SK-N-SH (cell line): ENCODE measurements around the gene VWA5B1. TPM values are rescaled to one million over a fixed set of nuclear protein-coding genes. Genes with fewer than 3 reads are reported as not detected.

Experiments
- CTCF ChIA-PET: fragments of 300-600, 350-600 bp; formaldehyde crosslinking; extraction: SDS; loops from one replicate; lab custom pipeline; 2021; lab: Yijun Ruan, JAX
- POLR2A ChIA-PET: fragments of 350-600 bp; sonication (Branson Sonifier 250); formaldehyde crosslinking; extraction: SDS; loops from one replicate; lab custom pipeline; 2020; ENCODE audit warnings: antibody characterized with exemption, inconsistent platforms; lab: Yijun Ruan, JAX
- DNase-seq: peaks from one replicate; pipeline ENCODE4 v3.0.0; 2012
- H2AFZ ChIP-seq: fragments of 200-600 bp; sonication (generic); 2 replicates; pipeline ENCODE4 v1.8.1; 2016; ENCODE audit warnings: antibody characterized with exemption, mild to moderate bottlenecking, low read depth
- H3F3A ChIP-seq: fragments of 200-600 bp; sonication (generic); replicated peaks from 2 replicates; pipeline ENCODE3; 2016; ENCODE audit warnings: antibody characterized with exemption, mild to moderate bottlenecking; ENCODE audit not compliant: insufficient read depth
- H3K27ac ChIP-seq, 2 experiments: fragments of 200-500 bp in 1 of 2; fragments of 200-600 bp in 1 of 2; sonication (Bioruptor generic) in 1 of 2; sonication (generic), shearing (Covaris generic) in 1 of 2; 2 replicates each; pipeline versions ENCODE4 v1.5.1 to v1.6.1; 2014 to 2016; ENCODE audit warnings: low read depth in 2 of 2, inconsistent platforms in 1 of 2, low read length in 1 of 2, mild to moderate bottlenecking in 1 of 2, mixed read lengths in 1 of 2
- H3K27me3 ChIP-seq: fragments of 200-600 bp; sonication (generic), shearing (Covaris generic); 2 replicates; pipeline ENCODE4 v1.6.1; 2016; ENCODE audit warnings: mixed run types; ENCODE audit not compliant: insufficient read depth
- H3K36me3 ChIP-seq, 2 experiments: fragments of 200-500 bp in 1 of 2; fragments of 200-600 bp in 1 of 2; sonication (Bioruptor generic) in 1 of 2; sonication (generic) in 1 of 2; replicated peaks in 1 of 2; 2 replicates each; pipeline versions ENCODE3 to v1.5.1; 2014 to 2016; ENCODE audit warnings: low read length in 1 of 2, mild to moderate bottlenecking in 1 of 2; ENCODE audit not compliant: insufficient read depth in 2 of 2, control insufficient read depth in 1 of 2
- H3K4me1 ChIP-seq, 2 experiments: fragments of 200-500 bp in 1 of 2; fragments of 200-600 bp in 1 of 2; sonication (Bioruptor generic) in 1 of 2; sonication (generic), shearing (Covaris generic) in 1 of 2; 2 replicates each; pipeline versions ENCODE4 v1.5.1 to v1.6.1; 2014 to 2016; ENCODE audit warnings: low read depth in 1 of 2, low read length in 1 of 2, mixed run types in 1 of 2; ENCODE audit not compliant: insufficient read depth in 2 of 2, control insufficient read depth in 1 of 2
- H3K4me2 ChIP-seq: fragments of 200-600 bp; sonication (generic), shearing (Covaris generic); 2 replicates; pipeline ENCODE4 v1.6.1; 2017; ENCODE audit warnings: mixed run types
- H3K4me3 ChIP-seq, 2 experiments: fragments of 200-500 bp in 1 of 2; fragments of 200-600 bp in 1 of 2; sonication (Bioruptor generic) in 1 of 2; sonication (generic), shearing (Covaris generic) in 1 of 2; 2 replicates each; pipeline versions ENCODE4 v1.5.1 to v1.8.1; 2014 to 2016; ENCODE audit warnings: low read depth in 2 of 2, inconsistent platforms in 1 of 2, low read length in 1 of 2, mild to moderate bottlenecking in 1 of 2, mixed read lengths in 1 of 2, moderate library complexity in 1 of 2
- H3K79me2 ChIP-seq: fragments of 200-600 bp; sonication (generic); 2 replicates; pipeline ENCODE4 v1.8.1; 2017; ENCODE audit warnings: mild to moderate bottlenecking; ENCODE audit not compliant: insufficient read depth
- H3K9ac ChIP-seq: fragments of 200-600 bp; sonication (generic); 2 replicates; pipeline ENCODE4 v1.6.1; 2017; ENCODE audit warnings: mixed run types
- H3K9me2 ChIP-seq: fragments of 200-600 bp; sonication (generic); 2 replicates; pipeline ENCODE4 v1.6.1; 2017; ENCODE audit warnings: mixed run types
- H3K9me3 ChIP-seq: fragments of 200-600 bp; sonication (generic); 2 replicates; pipeline ENCODE4 v1.6.1; 2017; ENCODE audit warnings: mixed run types, mild to moderate bottlenecking, moderate library complexity
- H4K20me1 ChIP-seq: fragments of 200-600 bp; sonication (generic); 2 replicates; pipeline ENCODE4 v1.6.1; 2017; ENCODE audit warnings: mild to moderate bottlenecking, mixed run types; ENCODE audit not compliant: insufficient read depth
- CHD2 ChIP-seq: fragments of 150-350 bp; IDR thresholded peaks from 2 replicates; pipeline ENCODE4 v1.6.1; 2018; ENCODE audit warnings: low read length; ENCODE audit not compliant: partially characterized antibody
- ELF1 ChIP-seq: IDR thresholded peaks from 2 replicates; pipeline ENCODE4 v1.4.0; 2012
- EP300 ChIP-seq, 2 experiments: IDR thresholded peaks; 2 replicates each; pipeline versions ENCODE4 v1.4.0 to v1.6.1; 2012; ENCODE audit warnings: borderline replicate concordance in 1 of 2, low read depth in 1 of 2, low read length in 1 of 2
- EZH2phosphoT487 ChIP-seq: fragments of 200-600 bp; sonication (generic); IDR thresholded peaks from 2 replicates; pipeline ENCODE4 v1.6.1; 2017; ENCODE audit warnings: low read depth, mixed run types, mild to moderate bottlenecking, antibody characterized with exemption, moderate library complexity, borderline replicate concordance
- GABPA ChIP-seq: IDR thresholded peaks from 2 replicates; pipeline ENCODE4 v1.4.0; 2012; ENCODE audit warnings: low read depth, mild to moderate bottlenecking
- JUND ChIP-seq: IDR thresholded peaks from 2 replicates; pipeline ENCODE4 v1.4.0; 2012
- MEF2A ChIP-seq: IDR thresholded peaks from 2 replicates; pipeline ENCODE4 v1.4.0; 2012; ENCODE audit warnings: low read depth, borderline replicate concordance
- MXI1 ChIP-seq: IDR thresholded peaks from 2 replicates; pipeline ENCODE4 v1.6.1; 2012; ENCODE audit warnings: mild to moderate bottlenecking, low read depth, low read length, improper control_type of control experiment
- POLR2AphosphoS5 ChIP-seq: IDR thresholded peaks from 2 replicates; pipeline ENCODE4 v1.6.1; 2012; ENCODE audit warnings: low read depth, low read length
- RAD21 ChIP-seq: IDR thresholded peaks from 2 replicates; pipeline ENCODE4 v1.6.1; 2012; ENCODE audit warnings: mild to moderate bottlenecking, low read length
- RCOR1 ChIP-seq: fragments of 150-350 bp; IDR thresholded peaks from 2 replicates; pipeline ENCODE4 v1.6.1; 2017; ENCODE audit warnings: antibody characterized with exemption, low read length
- RFX5 ChIP-seq: IDR thresholded peaks from 2 replicates; pipeline ENCODE4 v1.6.1; 2012; ENCODE audit warnings: mild to moderate bottlenecking, improper control_type of control experiment, low read length
- SIN3A ChIP-seq: IDR thresholded peaks from 2 replicates; pipeline ENCODE4 v1.6.1; 2012; ENCODE audit warnings: low read depth, mild to moderate bottlenecking, low read length, moderate library complexity, borderline replicate concordance
- TAF1 ChIP-seq: IDR thresholded peaks from 2 replicates; pipeline ENCODE4 v1.6.1; 2012; ENCODE audit warnings: low read depth, mild to moderate bottlenecking, low read length, moderate library complexity, borderline replicate concordance
- TEAD4 ChIP-seq: IDR thresholded peaks from 2 replicates; pipeline ENCODE4 v1.4.0; 2012; ENCODE audit warnings: mild to moderate bottlenecking, borderline replicate concordance; ENCODE audit not compliant: insufficient read depth
- WGBS: methylation state at CpG from one replicate; pipeline ENCODE4 v1.1.6; 2017; ENCODE audit warnings: low lambda C conversion rate; 5-methylcytosine and 5-hydroxymethylcytosine counted together
- polyA plus RNA-seq, 3 experiments: library from polyadenylated mRNA; depleted of rRNA; stranded (reverse); fragments of >200 nt; gene quantifications; 2 replicates each; pipeline ENCODE4 v1.2.3, GENCODE V29; 2012
- TF ChIP-seq, protein P1 (sequence below): IDR thresholded peaks from 2 replicates; pipeline ENCODE4 v1.4.0; 2012; ENCODE audit warnings: low read depth, borderline replicate concordance
- TF ChIP-seq, protein P2 (sequence below): fragments of 200-600 bp; sonication (generic); IDR thresholded peaks from 2 replicates; pipeline ENCODE4 v1.6.1; 2017; ENCODE audit warnings: antibody characterized with exemption, mild to moderate bottlenecking, moderate library complexity
- TF ChIP-seq, protein P3 (sequence below): fragments of 150-350 bp; IDR thresholded peaks from 2 replicates; pipeline ENCODE4 v1.6.1; 2017; ENCODE audit warnings: antibody characterized with exemption, low read length, low read depth, borderline replicate concordance

The VWA5B1 gene
- polyA plus RNA-seq, 1 of the 3 experiments (the other 2 are of a cell fraction) = not detected

DNA sequence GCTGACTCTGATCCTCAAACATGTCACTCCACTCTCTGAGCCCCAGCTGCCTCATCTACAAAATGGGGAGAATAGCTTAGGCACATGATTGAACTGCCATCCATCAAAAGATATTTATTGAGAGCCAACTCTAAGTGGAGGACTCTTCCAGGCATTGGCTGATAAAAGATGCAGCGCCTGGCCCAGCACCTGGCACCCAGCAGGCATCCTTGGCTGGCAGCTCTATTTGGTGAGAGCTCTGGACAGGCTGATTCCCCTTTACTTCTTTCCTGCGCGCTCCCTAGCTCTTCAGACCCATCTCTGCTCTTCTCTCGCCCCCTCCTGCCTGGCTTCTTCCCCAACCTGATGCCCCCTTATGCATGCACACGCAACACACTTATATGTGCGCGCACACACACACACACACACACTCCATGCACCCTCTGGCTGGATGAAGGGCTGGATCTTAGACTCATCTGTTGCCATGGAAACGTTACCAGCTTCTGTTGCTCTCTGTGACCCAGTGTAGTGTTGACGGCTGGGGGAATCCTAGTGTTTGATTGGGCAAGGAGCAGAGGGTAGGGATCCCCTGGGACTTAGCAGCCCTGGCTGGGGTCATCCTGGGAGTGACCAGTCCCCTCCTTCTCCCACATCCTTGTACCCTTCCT is 49.3 kb downstream of the VWA5B1 start:
- Histone ChIP-seq H3K9me2 (no peaks in the 10 kb centered on the region), H3K4me3 (no peak overlapping the region), H4K20me1 (no peaks in the 10 kb centered on the region), H3K27me3 (no peaks in the 10 kb centered on the region; the same call in 1 of the 2 replicates), H3F3A (no peaks in the 10 kb centered on the region), H2AFZ (no peak overlapping the region), H3K79me2 (no peaks in the 10 kb centered on the region), H3K9me3 (no peaks in the 10 kb centered on the region), H3K4me2 (no peak overlapping the region), H3K27ac (no peak overlapping the region), H3K9ac (no peak overlapping the region), H3K4me1 (peaks cover 0 to 30% of the 10 kb centered on the region in 2 experiments; a peak in 2 of 4 replicates), H3K36me3 (no peaks in the 10 kb centered on the region)
- DNase-seq = peak; percentile 78
- 54% methylated on average over 8 of the region's 9 CpGs for WGBS
- ChIA-PET POLR2A (no interaction called here), CTCF (interaction anchor here (0.8 to 1.4 kb wide), 5 partner anchors 9 to 145 kb away, joined by 3 to 6 read pairs (median 4); no protein-coding TSS in a partner anchor)
- TF ChIP-seq RFX5 (peak; percentile 94), EZH2phosphoT487 (no peak), RCOR1 (0 out of 2 replicates have a peak, but pooled peaks have one; percentile 34), CHD2 (no peak), ELF1 (no peak), JUND (no peak), RAD21 (peak; percentile 26; the same call in 1 of the 2 replicates), TAF1 (no peak), TEAD4 (no peak), GABPA (no peak), MEF2A (no peak), MXI1 (no peak), POLR2AphosphoS5 (no peak), SIN3A (no peak), EP300 (IDR thresholded peaks at IDR 0.05; ENCODE audit: borderline replicate concordance in 1 of 2, low read depth in 1 of 2, low read length in 1 of 2) (no peak)
- TF ChIP-seq, protein P1, sequence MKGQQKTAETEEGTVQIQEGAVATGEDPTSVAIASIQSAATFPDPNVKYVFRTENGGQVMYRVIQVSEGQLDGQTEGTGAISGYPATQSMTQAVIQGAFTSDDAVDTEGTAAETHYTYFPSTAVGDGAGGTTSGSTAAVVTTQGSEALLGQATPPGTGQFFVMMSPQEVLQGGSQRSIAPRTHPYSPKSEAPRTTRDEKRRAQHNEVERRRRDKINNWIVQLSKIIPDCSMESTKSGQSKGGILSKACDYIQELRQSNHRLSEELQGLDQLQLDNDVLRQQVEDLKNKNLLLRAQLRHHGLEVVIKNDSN = no peak
- TF ChIP-seq, protein P2, sequence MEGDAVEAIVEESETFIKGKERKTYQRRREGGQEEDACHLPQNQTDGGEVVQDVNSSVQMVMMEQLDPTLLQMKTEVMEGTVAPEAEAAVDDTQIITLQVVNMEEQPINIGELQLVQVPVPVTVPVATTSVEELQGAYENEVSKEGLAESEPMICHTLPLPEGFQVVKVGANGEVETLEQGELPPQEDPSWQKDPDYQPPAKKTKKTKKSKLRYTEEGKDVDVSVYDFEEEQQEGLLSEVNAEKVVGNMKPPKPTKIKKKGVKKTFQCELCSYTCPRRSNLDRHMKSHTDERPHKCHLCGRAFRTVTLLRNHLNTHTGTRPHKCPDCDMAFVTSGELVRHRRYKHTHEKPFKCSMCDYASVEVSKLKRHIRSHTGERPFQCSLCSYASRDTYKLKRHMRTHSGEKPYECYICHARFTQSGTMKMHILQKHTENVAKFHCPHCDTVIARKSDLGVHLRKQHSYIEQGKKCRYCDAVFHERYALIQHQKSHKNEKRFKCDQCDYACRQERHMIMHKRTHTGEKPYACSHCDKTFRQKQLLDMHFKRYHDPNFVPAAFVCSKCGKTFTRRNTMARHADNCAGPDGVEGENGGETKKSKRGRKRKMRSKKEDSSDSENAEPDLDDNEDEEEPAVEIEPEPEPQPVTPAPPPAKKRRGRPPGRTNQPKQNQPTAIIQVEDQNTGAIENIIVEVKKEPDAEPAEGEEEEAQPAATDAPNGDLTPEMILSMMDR = no peak
- TF ChIP-seq, protein P3, sequence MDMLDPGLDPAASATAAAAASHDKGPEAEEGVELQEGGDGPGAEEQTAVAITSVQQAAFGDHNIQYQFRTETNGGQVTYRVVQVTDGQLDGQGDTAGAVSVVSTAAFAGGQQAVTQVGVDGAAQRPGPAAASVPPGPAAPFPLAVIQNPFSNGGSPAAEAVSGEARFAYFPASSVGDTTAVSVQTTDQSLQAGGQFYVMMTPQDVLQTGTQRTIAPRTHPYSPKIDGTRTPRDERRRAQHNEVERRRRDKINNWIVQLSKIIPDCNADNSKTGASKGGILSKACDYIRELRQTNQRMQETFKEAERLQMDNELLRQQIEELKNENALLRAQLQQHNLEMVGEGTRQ = no peak
